ENCODE results near the gene FBN1. TPM values are rescaled to one million over a fixed set of nuclear protein-coding genes. Genes with fewer than 3 reads are reported as not detected.
A peak's percentile ranks its signal among the peaks of the same experiment; 100 is the strongest.

Gene FBN1
- total and polyA plus RNA-seq, 2 experiments from 2014 or later: 2.1 to 5.3 TPM

- H3K4me1 ChIP-seq (ENCODE audit: low read depth): no peaks in the 10 kb centered on the region
- peak in 1 of 2 donors; percentile 48 for DNase-seq (ENCODE audit: low read depth in 1 of 2, low spot score in 1 of 2)
- H3K4me3 ChIP-seq: no peak overlapping the region
- no peaks in the 10 kb centered on the region for H3K27me3 ChIP-seq
- TF ChIP-seq CTCF (IDR thresholded peaks at IDR 0.05; ENCODE audit: low read depth, low read length): no peak
- no peak overlapping the region for H3K27ac ChIP-seq
- H3K9me3 ChIP-seq (ENCODE audit: low read depth): no peaks in the 10 kb centered on the region
- no peaks in the 10 kb centered on the region for H3K36me3 ChIP-seq
Measured at GRCh38 chr15:48363474-48363873, 282.0 kb downstream of the FBN1 start.

- H3K27ac ChIP-seq: no peak overlapping the region
- H3K4me3 ChIP-seq: no peak overlapping the region
- no peak for TF ChIP-seq CTCF (IDR thresholded peaks at IDR 0.05; ENCODE audit: low read depth, low read length)
- H3K4me1 ChIP-seq (ENCODE audit: low read depth): no peaks in the 10 kb centered on the region
- DNase-seq (ENCODE audit: low read depth in 1 of 2, low spot score in 1 of 2): no peak
- H3K9me3 ChIP-seq (ENCODE audit: low read depth): no peaks in the 10 kb centered on the region
- H3K36me3 ChIP-seq: no peaks in the 10 kb centered on the region
- no peaks in the 10 kb centered on the region for H3K27me3 ChIP-seq
Measured at GRCh38 chr15:48361685-48362084, 283.8 kb downstream of the FBN1 start.

GRCh38 chr15:48360841-48361240 lies 284.7 kb downstream of the FBN1 start:
- peak in 1 of 2 donors; percentile 19 for DNase-seq (ENCODE audit: low read depth in 1 of 2, low spot score in 1 of 2)
- H3K4me3 ChIP-seq: no peak overlapping the region
- TF ChIP-seq CTCF (IDR thresholded peaks at IDR 0.05; ENCODE audit: low read depth, low read length): no peak
- no peaks in the 10 kb centered on the region for H3K36me3 ChIP-seq
- no peaks in the 10 kb centered on the region for H3K4me1 ChIP-seq (ENCODE audit: low read depth)
- H3K27ac ChIP-seq: no peak overlapping the region
- no peaks in the 10 kb centered on the region for H3K27me3 ChIP-seq
- no peaks in the 10 kb centered on the region for H3K9me3 ChIP-seq (ENCODE audit: low read depth)

Other genes with a start within 250 kb of the FBN1 start
- 1.7 and 5.6 TPM in 2 replicates for gene CEP152, start 165.4 kb upstream of the FBN1 start, total RNA-seq
- 2.7 and 4.7 TPM in 2 replicates for gene CEP152, start 165.4 kb upstream of the FBN1 start, polyA plus RNA-seq
- 355 and 409 TPM in 2 replicates for gene EID1, start 232.4 kb upstream of the FBN1 start, total RNA-seq
- 361 and 422 TPM in 2 replicates for gene EID1, start 232.4 kb upstream of the FBN1 start, polyA plus RNA-seq